ENCODE data around the gene CWC27.

- TF ChIP-seq POLR2AphosphoS5 (IDR thresholded peaks at IDR 0.05), result no peak
- TF ChIP-seq POLR2A (IDR thresholded peaks at IDR 0.05; ENCODE audit: low read depth), result no peak
- TF ChIP-seq CTCF (IDR thresholded peaks at IDR 0.05), result no peak
These were observed 66.5 kb downstream of the CWC27 start for GRCh38 chr5:64835266-64835665.

Measured in esophagus muscularis mucosa (tissue), 3 donors.